GM03348 (cell line): ENCODE data around the gene C2orf78.
"Not testable (repeated sequence)": the region's sequence is repeated elsewhere in the genome, so short reads cannot be mapped to it uniquely, and the experiment has no call there.

Source experiments
- DNase-seq: peaks from one replicate; pipeline ENCODE4 v3.0.0; 2012; ENCODE audit warnings: low spot score

Gene C2orf78

GRCh38 chr2:73783883-73784282, at the start of gene C2orf78:
Gene C2orf78, plus strand, starts transcription at chr2:73784183. Its CDS starts 127 bp downstream, at chr2:73784310.
- not testable (repeated sequence) for DNase-seq

- no peak for DNase-seq
Observed at GRCh38 chr2:73736378-73736777, 47.6 kb upstream of the C2orf78 start.

GRCh38 chr2:73736855-73737779, 46.9 kb upstream of the C2orf78 start, which contains the start of gene TPRKB:
Gene TPRKB, minus strand, starts transcription at chr2:73737345. Its CDS starts 2,776 bp downstream, at chr2:73734569.
- DNase-seq: peak; percentile 99

- no peak for DNase-seq
Observed at GRCh38 chr2:73739101-73739500, 44.9 kb upstream of the C2orf78 start.

GRCh38 chr2:73740767-73741166, 43.2 kb upstream of the C2orf78 start:
- DNase-seq: no peak

GRCh38 chr2:73746015-73746876, 37.7 kb upstream of the C2orf78 start:
- DNase-seq: no peak

- no peak for DNase-seq
Observed at GRCh38 chr2:73746877-73747208, 37.1 kb upstream of the C2orf78 start.

GRCh38 chr2:73749314-73749713, 34.7 kb upstream of the C2orf78 start:
- no peak for DNase-seq

- not testable (repeated sequence) for DNase-seq
Observed at GRCh38 chr2:73754332-73754731, 29.7 kb upstream of the C2orf78 start.

GRCh38 chr2:73759285-73759764, 24.7 kb upstream of the C2orf78 start:
- DNase-seq: peak; percentile 31

GRCh38 chr2:73759904-73760303, 24.1 kb upstream of the C2orf78 start:
- DNase-seq: no peak

- peak; percentile 22 for DNase-seq
Observed at GRCh38 chr2:73762571-73762970, 21.4 kb upstream of the C2orf78 start.

- no peak for DNase-seq
Observed at GRCh38 chr2:73764945-73765344, 19.0 kb upstream of the C2orf78 start.

GRCh38 chr2:73766349-73766748, 17.6 kb upstream of the C2orf78 start:
- no peak for DNase-seq

GRCh38 chr2:73766994-73767393, 17.0 kb upstream of the C2orf78 start:
- no peak for DNase-seq

GRCh38 chr2:73770725-73771124, 13.3 kb upstream of the C2orf78 start:
- no peak for DNase-seq

GRCh38 chr2:73772819-73773218, 11.2 kb upstream of the C2orf78 start:
- no peak for DNase-seq

- no peak for DNase-seq
Observed at GRCh38 chr2:73776381-73776780, 7.6 kb upstream of the C2orf78 start.

GRCh38 chr2:73776869-73777519, 7.0 kb upstream of the C2orf78 start:
- DNase-seq: no peak

GRCh38 chr2:73778867-73779466, 5.0 kb upstream of the C2orf78 start:
- DNase-seq: not testable (repeated sequence)

- peak; percentile 96 for DNase-seq
Observed at GRCh38 chr2:73779467-73780236, 4.3 kb upstream of the C2orf78 start, which contains the start of gene DUSP11. Gene DUSP11, minus strand, starts transcription at chr2:73780103. Its CDS starts 129 bp downstream, at chr2:73779974.
